Measurements from ENCODE around the gene TBX6. TPM values are rescaled to one million over a fixed set of nuclear protein-coding genes. Genes with fewer than 3 reads are reported as not detected.
A peak's percentile ranks its signal among the peaks of the same experiment; 100 is the strongest.
"Not testable (repeated sequence)": the region's sequence is repeated elsewhere in the genome, so short reads cannot be mapped to it uniquely, and the experiment has no call there.

The TBX6 gene
- polyA plus RNA-seq, 6 donors from 2014 or later = 0.18 to 0.64 (median 0.41) TPM

DNA sequence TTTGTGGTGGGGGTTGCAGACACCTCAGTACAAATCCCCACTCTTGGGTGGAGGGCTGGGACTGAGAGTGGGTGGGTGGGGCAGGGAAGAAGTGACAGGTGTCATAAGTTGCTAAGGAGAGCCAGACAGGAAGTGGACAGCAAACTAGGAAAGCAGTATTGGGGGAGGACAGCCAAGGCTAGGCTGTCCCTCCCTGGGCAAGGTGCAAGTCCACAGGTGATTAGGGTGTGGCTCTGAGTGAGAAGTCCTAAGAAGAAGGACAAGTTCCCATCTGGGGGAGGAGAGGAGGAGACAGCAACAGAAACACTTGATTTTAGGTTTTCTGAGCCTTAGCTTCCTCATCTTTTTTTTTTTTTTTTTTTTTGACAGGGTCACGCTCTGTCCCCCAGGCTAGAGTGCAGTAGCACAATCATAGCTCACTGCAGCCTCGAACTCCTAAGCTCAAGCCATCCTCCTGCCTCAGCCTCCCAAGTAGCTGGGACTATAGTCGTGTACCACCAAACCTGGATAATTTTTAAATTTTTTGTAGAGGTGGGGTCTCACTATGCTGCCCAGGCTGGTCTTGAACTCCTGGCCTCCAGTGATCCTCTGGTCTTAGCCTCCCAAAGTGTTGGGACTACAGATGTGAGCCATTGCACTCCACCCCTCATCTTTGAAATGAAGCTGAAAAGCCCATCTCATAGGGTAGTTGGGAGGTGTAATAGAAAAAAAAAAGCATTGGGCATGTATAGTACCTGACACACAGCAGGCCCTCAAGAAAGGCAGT is 28.8 kb upstream of the TBX6 start:
- Mint-ChIP-seq H3K36me3 (no peaks in the 10 kb centered on the region), H3K27me3 (no peaks in the 10 kb centered on the region), H3K4me1 (peaks cover 16 to 32% (median 25%) of the 10 kb centered on the region in 3 donors), H3K9me3 (no peaks in the 10 kb centered on the region), H3K4me3 (peak overlapping the region in 6 of 8 donors; percentile 32 to 91 (median 69)), H3K27ac (peak overlapping the region in 4 of 6 donors; percentile 63 to 84 (median 68))
- DNase-seq (no peak), ATAC-seq (ENCODE audit: low read depth in 2 of 2) (no peak)

DNA sequence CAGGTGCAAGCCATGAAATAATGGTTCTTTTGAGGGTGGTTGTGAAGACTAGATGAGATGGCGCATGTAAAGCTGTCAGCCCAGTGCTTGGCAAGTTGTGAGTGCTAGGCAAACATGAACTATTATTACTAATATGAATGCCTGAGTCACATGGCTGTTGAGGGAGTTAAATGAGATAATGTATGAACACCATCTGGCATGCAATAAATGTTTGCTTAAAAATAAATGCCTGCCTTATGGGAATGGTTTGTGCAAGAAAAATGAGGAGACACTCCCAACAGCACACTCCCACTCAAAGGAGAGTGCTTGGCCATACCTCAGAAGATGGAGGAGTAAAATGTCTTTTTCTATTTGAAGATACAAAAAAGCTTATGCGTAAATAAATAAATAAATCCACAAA is 27.7 kb upstream of the TBX6 start:
- Mint-ChIP-seq H3K27ac (no peak overlapping the region), H3K36me3 (no peaks in the 10 kb centered on the region), H3K4me1 (peaks cover 16 to 32% (median 25%) of the 10 kb centered on the region in 3 donors), H3K9me3 (no peaks in the 10 kb centered on the region), H3K27me3 (no peaks in the 10 kb centered on the region), H3K4me3 (peak overlapping the region in 1 of 8 donors; percentile 90)
- ATAC-seq (ENCODE audit: low read depth in 2 of 2) (no peak), DNase-seq (no peak)

DNA sequence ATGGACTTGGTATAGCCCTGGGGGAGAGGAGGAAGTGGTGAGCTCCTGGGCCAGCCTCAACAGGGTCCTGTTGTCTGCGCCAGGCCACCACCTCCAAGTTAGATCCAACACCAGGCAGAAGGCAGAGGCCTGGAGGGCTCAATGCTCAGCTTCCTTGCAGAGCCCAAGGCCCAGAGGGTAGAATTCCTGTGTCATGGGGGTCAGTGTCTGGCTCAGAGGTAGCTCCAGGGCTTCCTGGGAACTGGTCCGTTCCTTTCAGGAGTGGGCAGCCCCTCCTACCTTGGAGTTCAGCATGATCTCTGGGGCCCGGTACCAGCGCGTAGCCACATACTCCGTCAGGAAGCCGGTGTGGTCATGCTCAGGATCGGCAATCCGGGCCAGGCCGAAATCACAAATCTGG is 26.0 kb upstream of the TBX6 start:
- DNase-seq (no peak), ATAC-seq (ENCODE audit: low read depth in 2 of 2) (no peak)
- Mint-ChIP-seq H3K27ac (no peak overlapping the region), H3K9me3 (no peaks in the 10 kb centered on the region), H3K36me3 (no peaks in the 10 kb centered on the region), H3K27me3 (no peaks in the 10 kb centered on the region), H3K4me3 (no peak overlapping the region), H3K4me1 (peaks cover 21 to 33% (median 30%) of the 10 kb centered on the region in 3 donors)

DNA sequence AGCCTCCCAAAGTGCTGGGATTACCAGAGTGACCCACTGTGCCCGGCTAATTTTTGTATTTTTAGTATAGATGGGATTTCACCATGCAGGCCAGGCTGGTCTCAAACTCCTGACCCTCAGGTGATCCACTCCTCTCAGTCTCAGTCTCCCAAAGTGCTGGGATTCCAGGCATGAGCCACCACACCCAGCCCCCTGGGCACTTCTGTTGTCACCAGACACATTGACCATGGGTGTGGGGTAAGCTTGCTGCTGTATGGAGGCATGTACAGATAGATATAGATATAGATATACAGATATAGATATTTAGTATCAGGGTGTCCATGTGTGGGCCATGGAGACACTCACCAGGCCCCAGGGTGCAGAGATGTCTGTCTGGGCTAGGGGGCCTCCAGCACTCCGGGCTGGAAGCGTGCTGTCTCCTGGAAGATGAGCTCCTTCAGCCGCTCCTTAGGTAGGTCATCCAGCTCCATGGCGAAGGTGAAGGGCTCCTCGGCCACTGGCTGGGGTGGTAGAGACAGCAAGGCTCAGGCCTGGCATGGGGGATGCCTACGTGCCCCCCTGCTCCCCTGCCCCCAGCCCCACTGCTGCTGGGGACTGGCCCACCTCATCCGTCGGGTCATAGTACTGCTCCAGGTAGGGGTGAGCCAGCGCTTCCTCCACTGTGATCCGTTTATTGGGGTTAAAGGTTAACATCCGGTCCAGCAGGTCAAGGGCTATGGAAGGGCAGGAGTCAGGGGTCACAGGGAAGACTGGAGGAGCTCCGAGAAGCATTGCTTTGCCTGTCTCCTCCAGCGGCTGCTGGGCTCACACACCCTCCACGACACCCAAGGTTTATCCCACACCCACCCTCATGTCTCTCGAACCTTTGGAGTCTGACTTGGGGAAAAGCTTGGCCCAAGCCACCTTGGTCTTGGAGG is 24.8 kb upstream of the TBX6 start:
- no peaks in the 10 kb centered on the region for H3K9me3 Mint-ChIP-seq
- H3K4me3 Mint-ChIP-seq = no peak overlapping the region
- no peaks in the 10 kb centered on the region for H3K36me3 Mint-ChIP-seq
- DNase-seq (no peak), ATAC-seq (ENCODE audit: low read depth in 2 of 2) (no peak)
- no peak overlapping the region for H3K27ac Mint-ChIP-seq
- H3K4me1 Mint-ChIP-seq = peaks cover 15 to 25% (median 18%) of the 10 kb centered on the region in 3 donors
- no peaks in the 10 kb centered on the region for H3K27me3 Mint-ChIP-seq

DNA sequence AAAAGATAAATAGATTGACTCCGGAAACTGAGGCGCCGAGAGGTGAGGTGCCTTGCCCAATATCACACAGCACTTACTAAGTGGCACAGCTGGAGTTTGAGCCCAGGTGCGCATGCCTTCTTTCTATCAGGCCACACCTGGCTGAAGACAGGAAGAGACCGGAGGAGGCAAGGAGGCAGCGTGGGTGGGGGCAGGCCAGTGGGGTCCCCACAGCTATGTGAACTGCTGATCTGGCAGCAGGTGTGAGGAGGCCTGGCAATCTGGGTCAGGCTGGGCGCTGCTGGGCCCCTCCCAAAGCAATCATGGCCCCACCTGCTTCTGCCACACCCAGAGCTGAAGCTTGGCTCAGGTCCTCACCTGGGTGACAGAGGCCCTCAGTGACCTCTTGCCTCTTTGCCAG is 23.5 kb upstream of the TBX6 start:
- Mint-ChIP-seq H3K27ac (peak overlapping the region in 1 of 6 donors; percentile 75), H3K36me3 (no peaks in the 10 kb centered on the region), H3K4me3 (no peak overlapping the region), H3K9me3 (no peaks in the 10 kb centered on the region), H3K4me1 (peaks cover 9 to 13% (median 12%) of the 10 kb centered on the region in 3 donors), H3K27me3 (no peaks in the 10 kb centered on the region)
- no peak for ATAC-seq (ENCODE audit: low read depth in 2 of 2)
- DNase-seq = no peak

DNA sequence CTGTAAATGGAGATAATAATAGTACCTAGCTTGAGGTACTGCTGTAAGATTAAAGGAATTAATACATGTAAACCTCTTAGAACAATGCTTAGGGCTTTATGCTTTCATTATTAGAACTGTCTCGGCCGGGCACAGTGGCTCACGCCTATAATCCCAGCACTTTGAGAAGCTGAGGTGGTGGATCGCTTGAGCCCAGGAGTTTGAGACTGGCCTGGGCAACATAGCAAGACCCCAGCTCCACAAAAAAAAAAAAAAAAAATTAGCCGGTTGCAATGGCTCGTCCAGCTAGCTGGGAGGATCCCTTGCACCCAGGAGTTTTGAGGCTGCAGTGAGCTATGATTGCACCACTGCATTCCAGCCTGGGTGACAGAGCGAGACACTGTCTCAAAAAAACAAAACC is 23.1 kb upstream of the TBX6 start:
- H3K9me3 Mint-ChIP-seq; ATAC-seq (ENCODE audit: low read depth in 2 of 2); DNase-seq; H3K4me3 Mint-ChIP-seq; H3K36me3 Mint-ChIP-seq; H3K27ac Mint-ChIP-seq; H3K27me3 Mint-ChIP-seq; H3K4me1 Mint-ChIP-seq: not testable (repeated sequence)

DNA sequence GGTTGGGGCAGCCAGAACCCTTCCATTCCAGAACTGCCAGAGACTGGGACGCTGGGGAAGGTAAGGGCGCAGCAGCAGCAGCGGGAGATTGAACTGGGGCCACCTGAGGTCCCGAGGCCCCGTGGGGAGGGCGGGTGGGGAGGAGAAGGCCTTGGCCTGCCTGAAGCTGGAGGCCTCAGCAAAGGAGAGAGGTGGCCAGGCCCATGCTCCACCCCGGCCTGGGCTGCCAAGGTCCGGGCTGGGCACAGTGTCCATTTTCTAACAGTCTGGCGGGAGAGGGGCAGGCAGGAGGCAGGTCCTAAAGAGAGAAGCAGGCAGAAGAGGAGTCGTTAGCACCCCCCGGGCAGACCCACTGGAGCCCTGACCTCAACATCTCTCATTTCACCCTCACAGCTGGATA is 22.7 kb upstream of the TBX6 start:
- H3K27ac Mint-ChIP-seq = peak overlapping the region in 1 of 6 donors; percentile 36
- H3K36me3 Mint-ChIP-seq = no peaks in the 10 kb centered on the region
- no peaks in the 10 kb centered on the region for H3K27me3 Mint-ChIP-seq
- peaks cover 5 to 9% (median 6%) of the 10 kb centered on the region in 3 donors for H3K4me1 Mint-ChIP-seq
- no peak overlapping the region for H3K4me3 Mint-ChIP-seq
- ATAC-seq (ENCODE audit: low read depth in 2 of 2) (no peak), DNase-seq (no peak)
- no peaks in the 10 kb centered on the region for H3K9me3 Mint-ChIP-seq

DNA sequence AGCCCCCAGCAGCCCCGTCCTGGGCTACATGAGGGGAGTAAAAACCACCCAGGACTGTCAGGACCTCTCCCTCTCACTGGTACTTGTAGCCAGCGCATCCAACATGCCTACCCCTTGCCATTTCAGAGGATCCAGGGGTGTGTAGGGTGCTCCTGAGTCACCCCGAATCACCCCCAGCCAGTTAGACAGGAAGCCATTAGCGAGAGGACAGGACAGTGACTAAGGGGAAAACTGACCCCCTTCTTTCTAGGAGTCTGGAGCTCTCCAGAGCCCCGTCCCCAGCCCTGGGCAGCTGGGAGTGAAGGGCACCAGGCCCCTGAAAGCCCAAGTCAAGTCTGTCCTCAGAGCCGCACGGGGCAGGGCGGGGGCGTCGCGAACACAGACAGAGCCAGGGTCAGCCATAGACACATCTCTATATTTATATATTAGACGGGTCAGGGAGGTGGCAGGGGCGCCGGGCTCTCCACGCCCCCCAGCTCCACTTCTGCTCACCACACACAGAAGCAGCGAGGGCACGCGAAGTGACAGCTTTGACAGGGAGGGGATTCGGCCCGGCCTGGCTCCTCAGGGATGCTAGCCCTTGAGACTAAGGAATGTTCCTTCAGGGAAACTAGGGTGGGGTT is 22.1 kb upstream of the TBX6 start:
- Mint-ChIP-seq H3K9me3 (no peaks in the 10 kb centered on the region), H3K36me3 (no peaks in the 10 kb centered on the region), H3K27ac (no peak overlapping the region), H3K4me3 (peak overlapping the region in 1 of 8 donors; percentile 30), H3K27me3 (no peaks in the 10 kb centered on the region), H3K4me1 (peaks cover 2 to 9% (median 5%) of the 10 kb centered on the region in 3 donors)
- ATAC-seq (ENCODE audit: low read depth in 2 of 2) = no peak
- no peak for DNase-seq

DNA sequence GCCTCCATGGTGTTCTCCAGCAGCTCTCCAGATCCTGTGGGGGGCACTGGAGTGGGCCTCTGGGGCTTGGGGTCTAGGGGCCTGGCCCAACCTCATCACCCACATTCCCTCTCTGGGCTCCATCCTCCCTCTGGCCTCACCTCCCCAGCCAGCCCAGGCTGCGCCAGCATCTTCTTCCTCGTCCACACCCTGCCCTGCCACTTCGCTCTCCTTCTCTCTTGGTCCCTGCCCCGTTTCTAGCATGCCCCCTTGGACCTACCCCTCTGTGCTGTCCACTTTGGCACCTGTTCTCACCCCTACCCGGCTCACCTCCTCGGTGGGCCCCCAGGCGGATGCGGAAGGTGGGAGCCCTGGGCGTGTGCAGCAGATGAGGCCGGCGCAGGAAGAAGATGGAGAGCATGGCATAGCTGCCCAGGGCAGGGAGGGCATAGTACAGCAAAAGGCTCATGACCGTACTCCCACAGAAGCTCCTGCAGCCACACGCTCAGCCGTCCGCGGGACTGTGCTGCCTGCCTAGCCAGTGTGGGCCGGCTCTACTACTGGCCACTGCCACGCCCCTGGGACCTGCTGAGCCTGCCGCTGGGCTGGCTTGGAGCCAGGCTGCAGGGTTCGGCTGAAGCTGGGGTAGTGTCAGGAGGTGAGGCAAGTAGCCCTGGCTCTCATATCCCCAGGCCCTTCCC is 21.4 kb upstream of the TBX6 start, which contains the start of gene GDPD3:
Gene GDPD3 (minus strand): TSS at position 507 of the 680 bp plus-strand sequence. CDS start 59 bp downstream, at position 448.
- Mint-ChIP-seq H3K9me3 (no peaks in the 10 kb centered on the region), H3K27me3 (no peaks in the 10 kb centered on the region), H3K4me3 (peak within 1 kb of the TSS in 2 of 8 donors; percentile 30 to 70), H3K36me3 (no peaks in the 10 kb centered on the region), H3K4me1 (peaks cover 2 to 9% (median 5%) of the 10 kb centered on the region in 3 donors), H3K27ac (no peak within 1 kb of the TSS)
- DNase-seq (no peak), ATAC-seq (ENCODE audit: low read depth in 2 of 2) (no peak)

DNA sequence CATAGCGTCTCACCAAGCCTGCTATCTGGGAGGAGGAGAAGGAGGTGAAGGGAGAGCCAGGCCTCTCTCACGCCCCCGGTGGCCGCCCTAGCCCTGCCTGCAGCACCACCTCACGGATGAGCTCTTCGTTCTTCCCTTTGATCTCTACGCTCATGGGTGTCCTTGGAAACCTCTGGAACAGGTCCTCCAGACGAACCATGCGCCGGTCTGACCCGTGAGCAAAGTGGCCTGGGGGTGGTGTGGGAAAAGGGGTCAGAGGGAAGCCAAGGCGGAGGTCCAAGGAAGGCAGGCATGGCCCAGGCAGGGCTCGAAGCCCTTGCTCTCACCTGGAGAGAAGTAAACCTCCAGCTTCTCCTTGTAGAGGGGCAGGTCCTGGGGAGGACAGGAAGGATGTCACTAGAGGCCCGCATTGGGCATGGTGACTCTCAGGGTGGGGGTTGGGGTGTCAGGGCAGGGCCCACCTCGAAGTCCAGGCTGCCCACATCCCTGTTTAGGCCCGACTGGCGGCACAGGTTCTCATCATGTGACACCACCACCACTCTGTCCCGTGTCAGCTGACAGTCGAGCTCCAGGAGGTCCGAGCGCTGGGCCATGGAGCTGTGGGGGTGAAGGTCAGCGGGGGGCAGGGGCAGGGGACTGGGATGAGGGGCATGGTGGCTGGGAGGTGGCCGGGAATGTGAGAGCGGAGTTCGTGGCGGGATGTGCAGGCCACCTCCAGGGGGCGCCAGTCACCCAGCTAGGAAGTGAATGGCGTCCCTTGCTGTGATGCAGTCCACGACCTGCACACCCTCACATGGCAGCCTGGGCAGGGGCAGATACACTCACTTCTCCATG is 20.7 kb upstream of the TBX6 start:
- Mint-ChIP-seq H3K36me3 (no peaks in the 10 kb centered on the region), H3K9me3 (no peaks in the 10 kb centered on the region), H3K4me3 (no peak overlapping the region), H3K27me3 (no peaks in the 10 kb centered on the region), H3K27ac (no peak overlapping the region), H3K4me1 (peaks cover 2 to 9% (median 5%) of the 10 kb centered on the region in 3 donors)
- ATAC-seq (ENCODE audit: low read depth in 2 of 2) (peak in 1 of 2 donors; percentile 55), DNase-seq (no peak)

DNA sequence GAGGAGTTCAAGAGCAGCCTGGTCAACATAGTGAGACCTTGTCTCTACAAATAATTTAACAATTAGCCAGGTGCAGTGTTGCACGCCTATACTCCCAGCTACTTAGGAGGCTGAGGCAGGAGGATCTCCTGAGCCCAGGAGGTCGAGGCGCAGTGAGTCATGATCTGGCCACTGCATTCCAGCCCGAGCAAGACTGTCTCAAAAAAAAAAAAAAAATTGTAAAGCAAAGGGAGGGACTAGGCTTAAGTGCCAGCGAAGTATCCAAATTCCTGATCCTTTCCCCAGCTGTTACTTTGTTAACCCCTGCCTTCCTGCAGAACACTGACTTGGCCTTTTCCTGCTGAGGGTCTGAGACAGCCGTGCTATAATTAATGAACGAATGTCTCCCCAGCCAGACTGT is 18.9 kb upstream of the TBX6 start:
- H3K27ac Mint-ChIP-seq = no peak overlapping the region
- no peak for ATAC-seq (ENCODE audit: low read depth in 2 of 2)
- no peaks in the 10 kb centered on the region for H3K9me3 Mint-ChIP-seq

DNA sequence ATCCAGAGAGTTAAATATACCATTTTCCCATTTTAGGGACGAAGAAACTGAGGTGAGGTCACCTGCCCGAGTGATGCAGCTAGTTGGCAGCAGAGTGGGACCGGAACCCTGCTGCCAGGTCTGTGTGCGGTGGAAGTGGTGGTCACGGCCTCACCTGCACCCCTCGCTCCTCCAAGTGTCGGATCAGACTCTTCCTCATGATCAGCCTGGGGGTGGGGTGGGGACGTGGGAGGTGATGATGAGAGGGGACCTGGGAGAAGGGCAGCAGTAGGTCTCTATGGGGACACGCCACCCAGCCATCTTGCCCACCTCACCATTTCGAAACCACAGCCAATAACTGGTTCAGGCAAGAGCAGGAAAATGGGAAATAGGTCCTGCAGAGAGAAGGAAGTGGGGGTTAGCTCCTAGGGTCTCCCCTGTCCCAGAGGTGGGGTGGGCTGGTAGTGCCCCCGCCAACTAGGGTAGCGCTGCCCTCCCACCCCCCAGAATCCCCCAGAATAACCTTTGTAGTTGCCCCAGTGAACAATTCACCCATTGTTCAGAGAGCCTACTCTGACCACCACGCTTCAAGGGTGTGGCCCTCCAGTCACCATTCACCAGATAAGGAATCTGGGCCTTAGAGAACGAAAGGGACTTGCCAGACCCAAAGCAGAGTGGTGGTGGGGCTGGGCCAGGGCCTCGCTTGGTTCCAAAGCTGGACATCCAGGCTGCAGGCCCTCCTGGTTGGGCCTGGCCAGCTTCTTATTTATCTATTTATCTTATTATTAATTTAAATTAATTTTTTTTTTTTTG is 16.5 kb upstream of the TBX6 start:
- Mint-ChIP-seq H3K9me3 (no peaks in the 10 kb centered on the region), H3K27ac (no peak overlapping the region), H3K4me1 (peaks cover 3 to 13% (median 4%) of the 10 kb centered on the region in 3 donors), H3K27me3 (no peaks in the 10 kb centered on the region), H3K4me3 (no peak overlapping the region), H3K36me3 (peaks cover 0 to 9% of the 10 kb centered on the region in 2 donors)
- no peak for ATAC-seq (ENCODE audit: low read depth in 2 of 2)
- DNase-seq = no peak

More for the DNA sequence above, 18.9 kb upstream of the TBX6 start:
- Mint-ChIP-seq H3K36me3 (no peaks in the 10 kb centered on the region), H3K27me3 (no peaks in the 10 kb centered on the region), H3K4me1 (peaks cover 2 to 9% (median 5%) of the 10 kb centered on the region in 3 donors), H3K4me3 (peak overlapping the region in 1 of 8 donors; percentile 57)
- DNase-seq = no peak

Data from naive B cell (primary cell).